K562 treated with DMSO at 1 percent for 4 hours (cell line): ENCODE data around the gene TRIM16. TPM values are rescaled to one million over a fixed set of nuclear protein-coding genes. Genes with fewer than 3 reads are reported as not detected.

ENCODE experiments used
- total RNA-seq: library from RNA; unstranded; fragments of 300-600 nt; gene quantifications from 2 replicates; pipeline ENCODE4 v1.2.3, GENCODE V29; 2022; ENCODE audit not compliant: insufficient read depth

The TRIM16 gene
- total RNA-seq: 6.3 and 8.9 TPM in 2 replicates

DNA sequence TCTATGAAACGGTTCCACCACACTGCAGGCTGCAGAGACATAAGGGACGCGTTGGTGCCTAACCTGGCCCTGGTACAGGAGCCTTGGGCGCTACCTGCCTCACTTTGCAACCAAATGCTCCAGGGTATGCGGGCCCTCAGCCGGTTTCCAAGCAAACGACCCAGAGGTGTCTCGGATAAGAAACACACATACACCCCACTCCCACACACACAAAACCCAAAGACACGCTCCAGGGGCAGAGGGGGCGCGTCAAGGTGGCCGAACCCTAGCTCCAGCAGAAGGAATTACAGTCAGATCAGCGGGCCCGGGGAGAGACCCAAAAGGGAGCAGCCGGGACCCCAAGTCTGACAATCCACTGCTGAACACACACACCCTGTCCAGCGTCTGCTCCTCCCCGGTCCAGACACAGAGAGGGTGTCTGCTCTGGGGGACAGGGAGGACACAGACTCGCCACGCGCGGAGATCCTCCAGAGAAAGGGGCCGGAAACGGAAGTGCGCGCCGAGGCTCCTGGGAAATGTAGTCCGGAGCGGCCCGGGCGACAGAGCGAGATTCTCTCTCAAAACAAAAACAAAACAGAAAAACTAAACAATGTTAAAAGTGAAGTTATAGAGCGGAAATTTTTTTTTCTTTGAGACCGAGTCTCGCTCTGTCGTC lies at the start of gene TRIM16:
Gene TRIM16, minus strand, starts transcription at position 488 of the 655 bp plus-strand sequence. CDS start 32,702 bp downstream, outside the sequence.

DNA sequence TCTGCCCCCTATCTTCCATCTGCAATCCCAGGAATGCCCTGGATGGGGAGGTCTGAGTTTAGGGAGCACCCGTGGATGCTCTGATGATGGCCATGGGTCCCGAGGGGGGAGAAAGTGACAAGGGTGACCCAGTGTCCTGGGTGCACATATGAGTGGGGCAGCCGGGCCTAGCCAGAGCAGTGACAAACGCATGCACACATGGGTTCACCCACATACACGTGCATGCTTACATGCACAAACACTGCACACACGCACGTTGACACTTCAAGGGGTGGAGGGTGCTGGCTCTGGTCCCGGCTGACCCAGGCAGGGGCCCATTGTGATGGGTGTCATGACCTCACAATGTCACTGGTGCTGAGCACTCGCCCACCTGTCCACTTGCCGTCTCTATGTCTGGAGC lies 47.8 kb upstream of the TRIM16 start, which contains the start of gene TBC1D26:
Gene TBC1D26, plus strand, starts transcription at position 384 of the 400 bp plus-strand sequence. CDS start 3,066 bp downstream, outside the sequence.

DNA sequence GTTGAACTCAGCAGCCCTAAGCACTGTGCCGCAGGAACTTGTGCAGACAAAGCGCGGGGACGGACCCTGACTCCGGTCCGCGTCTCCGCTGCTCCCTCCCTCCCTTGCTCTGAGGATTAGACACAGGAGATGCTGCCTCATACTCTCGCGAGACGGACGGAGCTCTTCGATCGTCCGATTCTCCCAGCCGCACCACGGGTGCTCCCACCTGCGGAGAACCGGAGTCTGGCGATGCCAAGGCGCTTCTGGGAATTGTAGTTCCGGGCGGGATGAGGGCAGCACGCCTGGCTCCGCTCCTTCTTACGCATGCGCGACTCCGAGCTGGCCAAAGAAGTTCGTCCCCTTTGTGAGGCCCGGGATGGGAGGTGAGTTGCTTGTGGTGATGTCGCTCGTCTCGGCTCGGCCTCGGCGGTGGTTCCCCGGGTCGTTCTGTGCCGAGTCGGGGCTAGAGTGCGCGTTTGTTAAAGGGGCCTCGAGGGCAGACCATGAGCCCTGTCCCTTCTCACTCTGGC lies 15.4 kb upstream of the TRIM16 start, which contains the start of gene ZNF286A:
Gene ZNF286A, plus strand, starts transcription at position 340 of the 512 bp plus-strand sequence. CDS start 578 bp downstream, outside the sequence.

DNA sequence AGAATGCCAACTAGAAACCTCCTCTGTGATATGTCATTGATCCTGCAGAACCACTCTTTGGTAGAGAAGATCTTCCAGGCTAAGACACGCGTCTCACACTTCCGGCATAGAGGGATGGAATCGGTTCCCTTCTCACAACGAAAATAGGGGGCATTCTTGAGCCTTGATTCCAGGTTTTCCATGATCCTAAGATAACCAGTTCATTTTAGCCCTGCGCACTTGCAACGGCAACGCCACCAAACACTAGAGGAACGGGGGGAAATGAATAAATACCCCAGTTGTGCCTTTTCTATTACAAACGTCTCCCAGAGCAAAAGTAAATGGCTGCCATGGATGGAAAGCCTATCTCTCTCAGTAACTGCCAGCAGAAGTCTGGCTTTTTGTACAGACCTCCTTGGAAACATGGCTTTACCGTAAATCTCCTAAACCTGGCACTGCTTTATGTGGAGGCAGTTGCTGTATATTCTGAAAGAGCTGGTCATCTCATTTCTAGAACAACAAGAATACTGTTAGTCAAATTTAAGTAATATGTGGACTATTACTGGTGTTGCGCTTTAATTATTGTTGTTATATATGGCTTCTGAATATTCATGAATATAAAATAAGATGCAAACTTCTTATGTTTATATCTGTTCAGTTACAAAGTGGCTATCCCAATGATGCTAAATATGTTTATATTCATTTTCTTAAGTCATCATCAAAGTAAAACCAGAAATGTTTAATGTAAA lies 64.6 kb downstream of the TRIM16 start, which contains the start of gene FBXW10B:
Gene FBXW10B, minus strand, starts transcription at position 374 of the 728 bp plus-strand sequence. Its CDS starts 192 bp downstream, at position 182.

Other genes with a start within 250 kb of the TRIM16 start
- 4.4 and 9.0 TPM in 2 replicates for gene CDRT4, start 216.7 kb downstream of the TRIM16 start, total RNA-seq
- gene TVP23C, start 120.8 kb downstream of the TRIM16 start, total RNA-seq: 4.9 and 8.2 TPM in 2 replicates
- not detected in 2 replicates for gene FBXW10B, start 64.6 kb downstream of the TRIM16 start, total RNA-seq
- gene ZNF286A, start 15.4 kb upstream of the TRIM16 start, total RNA-seq: 4.4 and 5.7 TPM in 2 replicates
- gene TBC1D26, start 48.0 kb upstream of the TRIM16 start, total RNA-seq: not detected in 2 replicates